GM12864 (cell line): ENCODE measurements around the gene GOLGA6B.
A peak's percentile ranks its signal among the peaks of the same experiment; 100 is the strongest.
"Not testable (repeated sequence)": the region's sequence is repeated elsewhere in the genome, so short reads cannot be mapped to it uniquely, and the experiment has no call there.

Source experiments
- DNase-seq: peaks from one replicate; pipeline ENCODE4 v3.0.0-alpha.2; 2011; ENCODE audit warnings: low read depth
- H3K4me3 ChIP-seq: 2 replicates; pipeline ENCODE4 v1.5.1; 2011; ENCODE audit warnings: mild to moderate bottlenecking, low read depth, low read length, control low read depth
- TF ChIP-seq, protein P1 (sequence below): IDR thresholded peaks from 2 replicates; pipeline ENCODE4 v1.5.1; 2011; ENCODE audit warnings: low read depth, mild to moderate bottlenecking, moderate library complexity, low read length, control low read depth, inconsistent platforms; ENCODE audit errors: missing control alignments

The GOLGA6B gene

DNA sequence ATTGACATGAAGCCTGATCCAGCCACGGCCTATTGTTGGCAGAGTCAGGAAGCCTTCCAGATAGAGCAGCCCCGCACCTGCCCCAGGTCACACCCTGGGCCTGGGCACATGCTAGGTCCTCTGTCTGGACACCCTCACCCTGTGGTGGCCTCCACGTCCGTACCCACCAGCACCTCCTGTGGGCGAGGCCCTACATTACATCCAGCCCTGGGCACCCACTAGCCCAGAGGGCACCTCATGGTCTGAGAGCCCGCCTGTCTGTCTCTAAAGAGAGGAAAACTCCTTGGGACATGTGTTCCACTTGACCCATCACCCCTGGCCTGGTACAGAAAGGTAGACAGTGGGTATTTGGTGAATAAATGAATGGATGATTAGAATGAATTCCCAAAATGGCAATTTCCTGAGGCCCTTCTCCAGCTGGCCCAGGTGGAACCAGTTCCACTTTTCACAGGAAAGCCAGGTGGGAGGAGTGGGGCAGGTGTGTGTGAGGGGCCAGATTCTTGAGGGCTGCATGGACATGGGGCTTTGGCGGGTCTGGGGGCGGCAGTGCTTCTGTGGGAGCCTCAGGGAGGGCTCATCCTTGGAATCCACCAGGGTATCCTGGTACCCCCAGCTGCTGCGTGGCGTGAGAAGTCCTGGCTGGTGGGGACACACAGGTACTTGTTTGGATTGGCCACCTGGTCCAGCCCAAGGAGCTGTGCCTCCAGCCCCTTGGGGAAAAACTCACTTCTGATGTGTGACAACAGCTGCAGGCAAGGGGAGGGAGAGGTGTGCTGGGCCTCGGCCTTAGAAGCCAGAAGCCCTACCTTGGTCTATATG is 26.0 kb upstream of the GOLGA6B start:
- DNase-seq, H3K4me3 ChIP-seq: not testable (repeated sequence)
- TF ChIP-seq, protein P1, sequence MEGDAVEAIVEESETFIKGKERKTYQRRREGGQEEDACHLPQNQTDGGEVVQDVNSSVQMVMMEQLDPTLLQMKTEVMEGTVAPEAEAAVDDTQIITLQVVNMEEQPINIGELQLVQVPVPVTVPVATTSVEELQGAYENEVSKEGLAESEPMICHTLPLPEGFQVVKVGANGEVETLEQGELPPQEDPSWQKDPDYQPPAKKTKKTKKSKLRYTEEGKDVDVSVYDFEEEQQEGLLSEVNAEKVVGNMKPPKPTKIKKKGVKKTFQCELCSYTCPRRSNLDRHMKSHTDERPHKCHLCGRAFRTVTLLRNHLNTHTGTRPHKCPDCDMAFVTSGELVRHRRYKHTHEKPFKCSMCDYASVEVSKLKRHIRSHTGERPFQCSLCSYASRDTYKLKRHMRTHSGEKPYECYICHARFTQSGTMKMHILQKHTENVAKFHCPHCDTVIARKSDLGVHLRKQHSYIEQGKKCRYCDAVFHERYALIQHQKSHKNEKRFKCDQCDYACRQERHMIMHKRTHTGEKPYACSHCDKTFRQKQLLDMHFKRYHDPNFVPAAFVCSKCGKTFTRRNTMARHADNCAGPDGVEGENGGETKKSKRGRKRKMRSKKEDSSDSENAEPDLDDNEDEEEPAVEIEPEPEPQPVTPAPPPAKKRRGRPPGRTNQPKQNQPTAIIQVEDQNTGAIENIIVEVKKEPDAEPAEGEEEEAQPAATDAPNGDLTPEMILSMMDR, result peak; percentile 41

DNA sequence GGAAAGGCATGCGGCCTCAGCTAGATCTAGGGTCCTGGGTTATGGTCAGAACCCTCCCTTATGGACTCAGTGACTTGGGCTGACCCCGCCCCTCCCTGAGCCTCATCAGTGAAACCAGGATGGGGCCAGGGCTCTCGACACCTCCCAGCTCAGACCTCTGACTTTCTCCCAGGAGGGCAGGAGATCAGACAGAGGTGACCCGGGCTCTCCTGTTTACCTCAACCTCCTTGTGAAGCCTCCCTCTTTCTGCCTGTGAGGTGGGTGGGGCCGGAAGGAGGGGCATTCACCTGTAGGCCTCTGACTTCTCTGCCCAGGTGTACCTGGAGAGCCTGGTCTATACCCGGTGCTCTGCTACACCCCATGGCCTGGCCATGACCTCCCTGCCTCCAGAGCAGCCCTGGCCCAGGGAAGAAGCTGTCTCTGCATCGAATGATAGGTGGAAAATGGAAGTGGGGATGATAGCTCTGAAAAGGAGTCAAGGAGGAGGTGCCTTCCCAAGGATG is 25.4 kb upstream of the GOLGA6B start:
- H3K4me3 ChIP-seq, DNase-seq: not testable (repeated sequence)

DNA sequence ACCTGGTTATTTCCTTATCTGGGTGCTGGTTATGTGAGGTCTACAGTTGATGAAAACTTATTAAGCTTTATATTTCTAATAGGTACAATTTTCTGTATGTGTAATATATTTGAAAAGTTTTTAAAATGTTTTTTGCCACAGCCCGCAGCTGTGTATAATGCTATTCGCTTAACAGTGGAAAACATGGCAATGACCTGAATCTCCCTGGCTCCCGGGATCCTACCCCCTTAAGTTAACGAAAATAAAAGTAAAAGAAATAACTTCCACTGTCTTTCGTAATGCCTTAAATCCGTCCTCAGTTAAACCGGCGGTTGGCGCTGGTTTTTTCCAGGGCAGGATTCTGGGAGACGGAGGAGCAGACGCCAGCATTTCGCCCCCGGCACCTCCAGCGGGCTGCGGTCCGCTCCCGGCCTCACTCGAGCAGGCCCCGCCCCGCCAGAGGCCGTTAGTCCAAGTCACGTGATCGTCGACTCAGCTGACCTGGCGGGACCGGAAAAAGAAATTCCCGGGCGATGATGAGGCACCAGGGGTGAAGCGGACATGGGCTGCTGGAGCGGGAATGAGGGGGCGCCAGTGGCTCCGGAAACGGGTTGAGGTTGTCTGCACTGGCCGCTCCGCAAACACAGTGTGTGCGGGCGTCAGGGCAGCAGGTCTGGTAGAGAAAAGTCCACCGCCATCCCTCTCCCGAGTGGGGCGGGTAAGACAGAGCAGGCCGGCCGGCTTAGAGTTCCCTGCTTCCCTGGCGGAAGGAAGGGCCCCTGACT is 17.8 kb upstream of the GOLGA6B start:
- peak overlapping the region; percentile 41 for H3K4me3 ChIP-seq
- peak; percentile 5 for DNase-seq

DNA sequence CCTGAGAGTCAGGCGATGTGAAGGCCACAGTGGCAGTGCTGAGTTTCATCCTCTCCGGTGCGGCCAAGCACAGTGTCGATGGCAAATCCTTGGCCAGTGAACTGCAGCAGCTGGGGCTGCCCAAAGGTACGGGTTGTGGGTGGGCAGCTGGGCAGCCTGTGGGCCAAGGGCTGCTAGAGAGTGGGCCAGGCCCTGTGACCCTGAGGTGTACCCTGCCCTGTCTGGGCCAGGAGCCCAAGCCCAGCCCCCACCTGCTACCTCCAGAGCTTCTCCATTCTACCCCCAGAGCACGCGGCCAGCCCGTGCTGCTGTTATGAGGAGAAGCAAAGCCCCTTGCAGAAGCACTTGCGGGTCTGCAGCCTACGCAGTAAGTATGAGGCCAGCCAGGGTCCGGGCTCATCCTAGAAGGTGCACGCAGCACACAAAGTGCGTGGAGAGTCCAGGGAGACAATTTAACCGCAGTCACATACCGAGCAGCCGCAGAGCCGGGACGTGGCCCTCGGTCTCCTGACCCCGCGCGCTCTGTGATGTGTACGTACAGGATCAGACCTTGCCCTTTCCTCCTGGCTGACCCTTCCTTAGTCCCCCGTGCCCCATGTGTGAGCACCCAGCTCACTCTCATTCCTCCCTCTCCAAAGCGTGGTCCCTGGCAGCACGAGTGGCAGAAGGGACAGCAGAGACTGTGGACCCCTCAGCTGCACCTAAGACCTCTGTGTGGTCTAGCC is 14.6 kb upstream of the GOLGA6B start:
- not testable (repeated sequence) for DNase-seq

DNA sequence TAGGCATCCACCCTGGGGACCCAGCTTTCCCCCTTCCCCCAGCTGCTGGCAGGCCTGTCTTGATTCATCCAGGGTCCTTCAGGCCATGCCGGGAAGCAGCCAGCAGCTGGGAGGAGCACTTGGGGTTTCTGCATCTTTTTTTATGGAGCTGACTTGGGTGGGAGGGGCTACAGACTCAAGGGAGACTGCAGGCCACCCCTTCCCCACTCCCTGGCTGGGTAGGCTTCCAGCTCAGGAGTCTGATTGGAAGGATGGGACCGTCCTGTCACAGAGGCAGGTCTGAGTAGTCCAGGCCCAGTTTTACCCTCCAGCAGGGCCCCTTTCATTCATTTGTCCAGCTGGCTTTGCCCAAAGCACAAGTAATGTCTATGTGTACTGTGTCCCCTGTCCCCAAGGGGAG is 12.2 kb upstream of the GOLGA6B start:
- not testable (repeated sequence) for DNase-seq, H3K4me3 ChIP-seq

More for the DNA sequence above, 14.6 kb upstream of the GOLGA6B start:
- not testable (repeated sequence) for H3K4me3 ChIP-seq

DNA sequence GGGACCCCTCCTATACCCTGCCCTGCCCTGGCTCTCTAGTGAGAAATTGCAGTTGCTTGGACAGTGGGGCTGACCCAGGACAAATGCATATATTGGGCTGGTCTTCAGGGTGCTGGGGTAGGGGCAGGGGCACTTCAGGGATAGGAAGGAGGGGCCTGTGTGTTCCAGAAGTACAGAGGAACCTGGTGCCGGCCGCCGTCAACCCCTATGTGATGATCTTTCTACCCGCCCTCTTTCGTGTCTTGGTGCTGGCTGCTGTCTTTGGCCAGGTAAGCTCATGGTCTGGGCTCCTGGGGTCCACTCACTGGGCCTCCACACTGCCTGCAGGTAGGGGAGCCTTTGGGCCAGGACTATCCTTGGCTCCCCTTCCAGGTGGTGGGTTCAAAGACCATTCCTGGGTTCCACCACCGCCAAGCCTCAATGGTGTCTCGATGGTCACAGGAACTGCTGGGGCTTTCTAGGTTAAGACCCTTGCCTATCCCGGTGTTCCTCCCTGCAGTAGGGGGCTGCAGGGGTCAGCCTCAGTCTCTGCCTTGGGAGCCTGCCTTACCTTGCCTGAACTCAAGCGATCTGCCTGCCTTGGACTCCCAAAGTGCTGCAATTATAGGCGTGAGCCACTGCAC is 5.8 kb upstream of the GOLGA6B start:
- DNase-seq, H3K4me3 ChIP-seq: not testable (repeated sequence)

DNA sequence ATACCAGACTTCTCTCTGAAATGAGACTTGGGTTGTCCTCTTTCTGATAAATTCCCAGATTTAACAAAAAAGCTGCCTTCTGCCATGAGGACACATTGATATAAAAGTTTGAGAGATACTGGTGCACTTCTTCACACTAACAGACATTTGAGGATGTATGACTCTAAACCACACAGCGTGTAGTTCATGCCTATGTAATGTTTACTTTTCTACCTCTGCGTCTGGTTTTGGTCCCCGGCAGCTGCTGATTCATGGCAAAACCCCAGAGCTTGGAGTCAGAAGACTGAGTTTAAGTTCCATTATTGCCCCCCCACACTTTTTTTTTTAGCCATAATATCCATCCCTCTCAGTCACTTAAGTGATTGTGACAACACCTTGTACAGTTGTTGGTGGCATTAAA is 1.5 kb downstream of the GOLGA6B start:
- DNase-seq, H3K4me3 ChIP-seq: not testable (repeated sequence)

DNA sequence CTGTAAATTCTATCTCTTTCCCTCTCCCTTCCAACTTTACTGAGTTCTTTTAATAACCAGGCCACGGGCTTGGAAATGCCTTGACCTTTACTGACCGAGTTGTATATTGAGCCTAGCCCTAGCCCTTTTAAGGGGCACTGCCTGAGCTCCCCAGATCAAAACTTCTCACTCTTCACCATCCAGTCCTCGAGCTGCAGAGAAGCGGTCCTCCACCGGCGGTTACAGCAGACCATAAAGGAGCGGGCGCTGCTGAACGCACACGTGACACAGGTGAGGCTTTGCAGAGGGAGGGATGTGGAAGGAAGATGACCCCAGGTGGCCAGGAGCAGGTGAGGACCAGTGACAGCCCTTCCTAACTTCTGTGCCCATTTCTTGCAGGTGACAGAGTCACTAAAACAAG is 6.6 kb downstream of the GOLGA6B start:
- not testable (repeated sequence) for H3K4me3 ChIP-seq, DNase-seq

DNA sequence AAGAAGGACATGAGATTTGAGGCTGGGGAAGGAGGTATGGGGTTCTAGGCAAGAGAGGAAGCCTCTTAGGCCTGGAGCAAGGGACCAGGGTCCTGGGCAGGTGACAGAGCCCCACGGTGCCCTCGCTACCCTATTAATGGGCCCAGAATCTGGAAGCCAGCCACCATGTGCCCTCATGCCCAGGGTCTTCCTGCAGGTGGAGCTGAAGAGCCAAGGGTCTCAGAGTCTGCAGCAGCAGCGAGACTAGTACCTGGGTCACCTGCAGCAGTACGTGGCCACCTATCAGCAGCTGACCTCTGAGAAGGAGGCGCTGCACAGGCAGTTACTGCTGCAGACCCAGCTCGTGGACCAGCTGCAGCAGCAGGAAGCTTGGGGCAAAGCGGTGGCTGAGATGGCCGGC is 9.4 kb downstream of the GOLGA6B start:
- not testable (repeated sequence) for H3K4me3 ChIP-seq, DNase-seq

DNA sequence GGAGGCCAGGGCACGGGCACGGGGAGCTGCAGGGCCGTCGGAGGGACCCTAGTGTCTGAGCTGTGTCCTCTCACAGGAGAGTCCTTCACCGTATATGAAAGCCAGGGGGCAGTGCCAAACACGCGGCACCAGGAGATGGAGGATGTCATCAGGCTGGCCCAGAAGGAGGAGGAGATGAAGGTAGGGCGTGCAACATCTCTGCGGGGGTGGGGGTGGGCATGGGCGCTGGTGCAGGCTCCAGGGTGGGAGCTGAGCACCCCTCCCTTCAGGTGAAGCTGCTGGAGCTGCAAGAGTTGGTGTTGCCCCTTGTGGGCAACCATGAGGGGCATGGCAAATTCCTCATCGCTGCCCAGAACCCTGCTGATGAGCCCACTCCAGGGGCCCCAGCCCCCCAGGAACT is 11.2 kb downstream of the GOLGA6B start:
- not testable (repeated sequence) for DNase-seq

DNA sequence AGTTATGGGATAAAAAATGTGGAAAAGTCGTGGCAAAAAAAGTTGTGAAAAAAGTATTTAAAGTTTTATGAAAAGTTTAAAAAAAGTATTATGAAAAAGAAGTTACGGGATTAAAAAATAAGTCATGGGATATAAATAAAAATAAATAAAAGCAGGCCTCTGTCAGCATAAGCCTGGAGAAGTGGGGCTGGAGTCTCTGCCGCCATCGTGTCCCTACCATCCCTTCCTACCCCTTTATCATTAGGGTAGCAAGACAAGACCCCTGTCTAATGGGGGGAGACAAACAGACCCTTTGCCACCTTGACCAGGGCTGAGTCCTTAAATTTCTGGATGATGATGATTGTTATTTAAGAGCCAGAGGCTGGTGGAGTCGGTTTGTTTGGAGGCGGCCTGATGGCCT is 15.3 kb downstream of the GOLGA6B start:
- DNase-seq, result not testable (repeated sequence)

More for the DNA sequence above, 11.2 kb downstream of the GOLGA6B start:
- not testable (repeated sequence) for H3K4me3 ChIP-seq

DNA sequence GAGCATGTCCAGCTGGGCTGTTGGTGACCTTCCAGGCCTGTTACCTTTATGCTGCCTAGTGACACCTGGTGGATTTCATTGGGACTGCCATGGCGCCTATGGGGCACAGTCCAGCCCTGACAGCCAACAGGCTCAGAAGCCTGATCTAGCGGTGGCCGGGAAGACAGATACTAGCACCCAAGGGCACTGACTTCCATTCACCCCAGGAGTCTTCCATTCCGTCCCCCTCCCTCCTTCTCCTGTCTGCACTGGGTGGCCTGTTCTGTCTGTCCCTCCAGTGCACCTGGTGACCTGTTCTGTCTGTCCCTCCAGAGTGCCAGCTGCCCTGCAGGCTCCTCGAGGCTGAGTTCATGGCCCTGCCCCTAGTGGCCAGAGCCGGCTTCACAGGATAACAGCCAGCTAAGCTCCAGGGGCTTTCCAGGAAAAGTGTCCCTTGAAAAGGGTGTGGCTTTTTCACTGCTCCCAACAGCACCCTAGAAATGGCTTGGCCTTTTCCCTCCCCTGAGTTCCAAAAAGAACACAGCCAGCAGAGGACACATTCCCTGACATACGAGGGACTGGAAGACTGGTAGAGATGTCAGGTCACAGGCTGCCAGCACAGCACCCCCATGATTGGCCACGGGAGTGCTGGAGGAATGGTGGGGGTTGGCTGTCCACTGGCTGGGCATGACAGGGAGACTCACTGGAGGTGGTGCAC is 16.3 kb downstream of the GOLGA6B start:
- TF ChIP-seq, protein P1, result peak; percentile 74
- H3K4me3 ChIP-seq, DNase-seq: not testable (repeated sequence)

More for the DNA sequence above, 15.3 kb downstream of the GOLGA6B start:
- not testable (repeated sequence) for H3K4me3 ChIP-seq
